HUES64 (cell line): ENCODE results near the gene CROT.

Experiments used
- H3K27ac ChIP-seq: 2 replicates; pipeline ENCODE4 v1.7.0; 2013; ENCODE audit warnings: low read depth, low read length, inconsistent platforms
- H3K27me3 ChIP-seq: 2 replicates; pipeline ENCODE4 v1.6.1; 2013; ENCODE audit warnings: mild to moderate bottlenecking, low read length; ENCODE audit not compliant: insufficient read depth
- H3K36me3 ChIP-seq: 2 replicates; pipeline ENCODE4 v1.6.1; 2013; ENCODE audit warnings: mild to moderate bottlenecking, low read length; ENCODE audit not compliant: insufficient read depth
- H3K4me1 ChIP-seq: 2 replicates; pipeline ENCODE4 v1.6.1; 2013; ENCODE audit warnings: mild to moderate bottlenecking, low read length, moderate library complexity; ENCODE audit not compliant: insufficient read depth
- H3K4me3 ChIP-seq: 2 replicates; pipeline ENCODE4 v1.5.1; 2013; ENCODE audit warnings: mild to moderate bottlenecking, low read length, moderate library complexity
- H3K9ac ChIP-seq: 2 replicates; pipeline ENCODE4 v1.6.1; 2013; ENCODE audit warnings: mild to moderate bottlenecking, low read depth, low read length
- H3K9me3 ChIP-seq: 2 replicates; pipeline ENCODE4 v1.6.1; 2013; ENCODE audit warnings: low read depth, low read length; ENCODE audit not compliant: insufficient read depth
- WGBS: fragments of 150-250, 120-280 bp; methylation state at CpG from one replicate; pipeline ENCODE4 v1.1.7; 2013; ENCODE audit warnings: missing lambda C conversion rate; 5-methylcytosine and 5-hydroxymethylcytosine counted together

Gene CROT

DNA sequence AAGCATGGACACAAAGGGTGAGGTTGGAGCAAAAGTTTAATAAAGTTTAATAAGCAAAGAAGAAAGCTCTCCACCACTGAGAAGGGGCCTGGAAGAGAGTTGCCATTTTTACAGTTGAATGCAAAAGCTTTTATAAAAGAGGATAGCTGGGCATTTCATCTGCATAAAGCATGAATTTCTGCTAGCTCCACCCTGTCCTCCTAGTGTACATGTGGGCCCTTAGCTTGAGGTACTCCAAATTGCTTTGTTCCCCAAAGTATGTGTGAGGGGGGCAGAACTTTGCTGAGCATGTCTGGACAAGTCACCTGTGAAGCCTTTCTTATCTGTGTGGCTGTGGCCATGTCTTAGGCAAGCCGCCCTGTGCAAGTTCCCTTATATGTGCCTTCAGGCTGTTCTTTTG, 22.6 kb upstream of the CROT start:
- Histone ChIP-seq H3K9me3 (peaks cover 48% of the 10 kb centered on the region), H3K27ac (no peak overlapping the region), H3K36me3 (peaks cover under 1% of the 10 kb centered on the region; the same call in 1 of the 2 replicates), H3K4me1 (no peaks in the 10 kb centered on the region), H3K9ac (no peak overlapping the region), H3K27me3 (no peaks in the 10 kb centered on the region), H3K4me3 (no peak overlapping the region)
- 96% methylated on average over 1 of the region's 1 CpG for WGBS

DNA sequence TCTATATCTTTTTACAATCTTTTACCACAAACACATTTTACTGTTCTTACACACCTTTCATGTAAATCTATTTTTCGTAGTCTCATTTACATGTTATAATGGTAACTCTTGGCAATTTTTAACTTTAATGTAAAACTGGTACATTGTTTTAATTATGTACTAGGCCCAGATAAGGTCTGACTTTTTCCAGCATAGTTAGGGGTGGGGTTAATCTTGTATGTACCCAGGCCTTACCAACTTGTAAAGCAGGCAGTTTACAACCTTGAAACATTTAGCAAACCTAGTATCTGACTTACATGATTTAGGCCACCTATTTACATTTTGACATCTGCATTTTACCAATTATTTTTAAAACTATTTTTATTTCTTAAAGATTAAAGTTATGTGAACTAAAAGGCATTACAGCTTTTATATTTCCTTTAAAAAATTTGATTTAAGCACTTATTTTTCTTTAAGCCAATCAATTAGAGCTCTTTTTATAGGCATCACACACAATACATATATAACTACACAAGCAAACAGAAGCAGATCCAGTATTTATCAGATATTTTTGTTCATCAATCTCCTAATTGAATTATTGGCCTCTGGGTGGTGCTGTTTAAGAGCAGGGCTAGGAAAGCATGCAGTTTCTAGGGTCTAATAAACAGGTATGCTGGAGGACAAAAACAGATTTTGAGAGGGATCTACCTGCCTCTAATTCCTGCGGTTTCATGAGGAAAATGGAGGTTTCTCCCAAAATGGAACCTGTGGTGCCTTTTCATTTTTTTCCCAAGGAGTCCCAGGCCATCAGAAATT, 19.7 kb upstream of the CROT start:
- no peaks in the 10 kb centered on the region for H3K4me1 ChIP-seq
- H3K27me3 ChIP-seq: no peaks in the 10 kb centered on the region
- no peak overlapping the region for H3K27ac ChIP-seq
- H3K9ac ChIP-seq: no peak overlapping the region
- no peak overlapping the region for H3K4me3 ChIP-seq
- H3K36me3 ChIP-seq: peaks cover 4% of the 10 kb centered on the region; the same call in 1 of the 2 replicates
- peaks cover 75% of the 10 kb centered on the region for H3K9me3 ChIP-seq
- WGBS: 89% methylated on average over 1 of the region's 2 CpGs

DNA sequence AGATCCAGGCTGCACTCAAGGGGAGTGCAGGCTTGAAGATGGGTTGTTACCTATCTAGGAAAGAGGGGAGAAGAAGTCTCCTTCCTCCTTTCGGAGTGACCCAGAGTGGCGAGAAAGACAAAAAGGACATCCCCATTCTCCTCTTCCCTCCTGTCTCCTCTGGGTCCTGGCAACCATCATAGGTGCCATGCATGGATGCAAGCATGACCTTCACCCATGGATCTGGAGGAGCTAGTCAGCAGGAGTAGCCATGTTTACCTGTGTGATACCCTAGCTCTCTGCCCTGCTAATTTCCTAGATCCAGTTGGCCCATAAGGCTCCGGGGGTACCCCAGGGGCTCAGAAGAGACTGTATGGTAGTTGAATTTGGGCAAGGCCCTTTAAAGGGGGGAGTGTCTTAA, 17.2 kb upstream of the CROT start:
- Histone ChIP-seq H3K9me3 (peaks cover 67% of the 10 kb centered on the region), H3K9ac (no peak overlapping the region), H3K27me3 (no peaks in the 10 kb centered on the region), H3K4me3 (no peak overlapping the region), H3K4me1 (no peaks in the 10 kb centered on the region), H3K36me3 (peaks cover 4% of the 10 kb centered on the region; the same call in 1 of the 2 replicates), H3K27ac (no peak overlapping the region)
- WGBS: 100% methylated on average over 2 of the region's 3 CpGs

DNA sequence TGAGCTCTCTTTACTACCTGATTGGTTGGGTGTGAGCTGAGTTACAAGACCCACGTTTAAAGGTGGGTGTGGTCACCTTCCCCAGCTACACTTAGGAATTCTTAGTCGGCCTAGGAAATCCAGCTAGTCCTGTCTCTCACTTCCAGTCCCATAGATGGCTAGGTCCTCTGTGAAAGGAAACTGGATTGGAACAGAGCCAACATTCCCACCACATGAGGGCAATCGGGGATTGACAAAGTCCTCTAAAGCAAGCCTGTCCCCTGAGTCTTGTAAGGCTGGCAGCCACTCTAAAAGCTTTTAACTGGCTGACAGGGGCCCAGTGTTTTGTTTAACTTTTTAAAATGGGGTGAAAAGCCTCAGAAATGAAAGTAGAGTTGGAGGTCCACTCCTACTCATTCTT, 15.1 kb upstream of the CROT start:
- Histone ChIP-seq H3K27me3 (no peaks in the 10 kb centered on the region), H3K27ac (no peak overlapping the region), H3K9me3 (peaks cover 67% of the 10 kb centered on the region), H3K9ac (no peak overlapping the region), H3K4me3 (no peak overlapping the region), H3K36me3 (peaks cover 4% of the 10 kb centered on the region; the same call in 1 of the 2 replicates), H3K4me1 (no peaks in the 10 kb centered on the region)
- 91% methylated on average over 3 of the region's 3 CpGs for WGBS

DNA sequence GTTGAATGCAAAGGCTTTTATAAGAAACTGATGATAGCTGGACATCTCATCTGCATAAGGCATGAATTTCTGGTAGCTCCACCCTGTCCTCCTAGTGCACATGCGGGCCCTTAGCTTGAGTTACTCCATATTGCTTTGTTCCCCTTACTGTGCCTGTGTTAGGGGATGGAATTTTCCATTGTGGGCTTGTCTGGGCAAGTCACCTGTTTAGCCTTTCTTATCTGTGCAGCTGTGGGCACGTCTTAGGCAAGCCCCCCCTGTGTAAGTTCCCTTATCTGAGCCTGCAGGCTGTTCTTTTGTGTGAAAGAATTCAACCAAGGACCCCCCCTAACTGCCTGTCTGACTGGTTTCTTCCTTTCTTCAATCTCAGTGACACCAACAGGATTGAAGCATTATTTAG, 14.5 kb upstream of the CROT start:
- Histone ChIP-seq H3K27ac (no peak overlapping the region), H3K9me3 (peaks cover 64% of the 10 kb centered on the region)
- 83% methylated on average over 2 of the region's 2 CpGs for WGBS

DNA sequence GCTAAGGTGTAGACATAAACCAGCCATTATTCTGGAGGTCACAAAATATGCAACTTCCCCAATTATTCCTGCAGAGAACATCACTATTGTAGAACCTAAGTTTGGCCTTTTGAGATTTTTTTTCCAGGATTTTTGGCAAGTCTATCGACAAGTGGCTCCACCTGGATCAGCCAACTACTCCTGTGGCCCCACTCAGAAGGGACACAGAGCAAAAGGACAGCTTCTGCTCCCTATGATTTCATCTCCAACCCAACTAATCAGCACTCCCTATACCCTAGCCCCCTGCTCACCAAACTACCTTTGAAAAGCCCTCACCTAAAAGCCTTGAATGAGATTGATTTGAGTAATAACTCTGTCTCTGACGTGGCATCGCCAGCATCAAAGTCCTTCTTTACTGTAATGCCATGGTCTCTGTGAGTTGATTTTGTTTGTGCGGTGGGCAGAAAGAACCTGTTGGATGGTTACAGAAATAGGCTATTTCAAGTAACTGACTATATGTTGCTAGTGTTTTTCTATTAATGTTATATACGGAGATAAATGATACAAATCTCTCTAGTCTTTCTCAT, 13.7 kb upstream of the CROT start:
- whole genome bisulfite sequencing: 98% methylated on average over 4 of the region's 5 CpGs
- no peaks in the 10 kb centered on the region for H3K4me1 ChIP-seq
- H3K36me3 ChIP-seq: peaks cover 4% of the 10 kb centered on the region; the same call in 1 of the 2 replicates
- H3K27ac ChIP-seq: no peak overlapping the region
- no peak overlapping the region for H3K4me3 ChIP-seq
- H3K27me3 ChIP-seq: no peaks in the 10 kb centered on the region
- H3K9ac ChIP-seq: no peak overlapping the region
- H3K9me3 ChIP-seq: peaks cover 56% of the 10 kb centered on the region

More for the DNA sequence above, 14.5 kb upstream of the CROT start:
- H3K4me1 ChIP-seq: no peaks in the 10 kb centered on the region
- H3K9ac ChIP-seq: no peak overlapping the region
- H3K27me3 ChIP-seq: no peaks in the 10 kb centered on the region
- H3K4me3 ChIP-seq: no peak overlapping the region
- H3K36me3 ChIP-seq: peaks cover 4% of the 10 kb centered on the region; the same call in 1 of the 2 replicates

DNA sequence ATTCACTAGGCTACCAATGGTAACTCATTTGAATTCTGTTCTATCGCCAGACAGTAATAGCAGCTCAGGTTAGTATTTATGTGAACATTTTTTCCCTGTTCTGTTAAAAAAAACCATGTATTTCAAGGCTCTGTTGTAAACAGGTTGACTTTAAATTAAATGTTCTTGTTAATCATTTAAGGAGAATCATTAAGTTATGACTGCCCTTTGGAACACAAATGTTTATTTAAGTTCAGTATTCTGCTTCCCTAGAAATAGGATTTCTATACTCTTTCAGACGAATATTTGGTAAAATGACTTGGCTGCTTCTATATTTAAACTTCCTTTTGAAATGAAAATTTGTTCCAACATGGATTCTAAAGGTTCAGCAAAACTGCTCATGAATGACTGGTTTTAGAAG, 13.1 kb upstream of the CROT start:
- 86% methylated on average over 2 of the region's 2 CpGs for WGBS
- Histone ChIP-seq H3K4me1 (no peaks in the 10 kb centered on the region), H3K9me3 (peaks cover 50% of the 10 kb centered on the region), H3K36me3 (peaks cover 4% of the 10 kb centered on the region; the same call in 1 of the 2 replicates), H3K27me3 (no peaks in the 10 kb centered on the region), H3K9ac (no peak overlapping the region), H3K27ac (no peak overlapping the region), H3K4me3 (no peak overlapping the region)

DNA sequence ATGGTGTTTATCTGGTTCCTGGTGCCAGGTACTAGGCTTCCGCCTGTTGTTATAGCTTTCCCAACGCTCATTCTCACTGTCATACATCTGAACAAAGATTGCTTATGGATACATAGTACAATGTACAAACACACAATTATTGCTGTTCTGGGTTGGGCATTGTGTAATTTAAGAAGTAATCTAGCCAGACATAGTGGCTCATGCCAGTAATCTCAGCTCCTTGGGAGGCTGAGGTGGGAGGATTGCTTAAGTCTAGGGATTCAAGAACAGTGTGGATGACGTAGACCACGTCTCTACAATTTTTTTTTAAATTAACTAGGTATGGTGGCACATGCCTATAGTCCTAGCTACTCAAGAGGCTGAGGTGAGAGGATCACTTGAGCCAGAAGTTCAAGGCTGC, 9.3 kb upstream of the CROT start:
- Histone ChIP-seq H3K9ac (no peak overlapping the region), H3K36me3 (peaks cover 2% of the 10 kb centered on the region; the same call in 1 of the 2 replicates), H3K9me3 (peaks cover 16% of the 10 kb centered on the region), H3K4me1 (no peaks in the 10 kb centered on the region), H3K27me3 (no peaks in the 10 kb centered on the region), H3K27ac (no peak overlapping the region), H3K4me3 (no peak overlapping the region)
- 96% methylated on average over 4 of the region's 4 CpGs for WGBS

DNA sequence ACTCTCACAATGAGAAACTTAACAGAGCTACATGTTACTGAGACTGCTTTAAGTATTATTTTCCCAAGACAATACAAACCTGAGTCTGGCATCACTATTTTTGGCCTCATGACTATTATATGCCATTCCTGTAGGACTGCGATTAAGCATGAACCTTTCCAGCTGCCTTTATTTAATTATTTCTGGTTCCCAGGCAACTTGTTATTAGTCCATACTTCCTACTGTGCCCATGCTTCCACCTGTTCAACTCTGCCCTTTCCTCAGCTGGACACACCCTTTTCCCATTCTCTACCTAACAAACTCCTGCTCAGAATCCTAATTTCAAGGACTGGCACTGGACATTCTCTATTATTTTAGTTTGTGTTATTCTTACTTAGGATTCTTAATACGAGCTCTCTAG, 8.1 kb upstream of the CROT start:
- H3K27ac ChIP-seq: no peak overlapping the region
- H3K27me3 ChIP-seq: no peaks in the 10 kb centered on the region
- peaks cover 2% of the 10 kb centered on the region; the same call in 1 of the 2 replicates for H3K36me3 ChIP-seq
- peaks cover 6% of the 10 kb centered on the region for H3K4me1 ChIP-seq
- H3K9ac ChIP-seq: no peak overlapping the region
- H3K9me3 ChIP-seq: peaks cover 16% of the 10 kb centered on the region
- over 99% methylated on average over 2 of the region's 2 CpGs for WGBS
- H3K4me3 ChIP-seq: no peak overlapping the region

DNA sequence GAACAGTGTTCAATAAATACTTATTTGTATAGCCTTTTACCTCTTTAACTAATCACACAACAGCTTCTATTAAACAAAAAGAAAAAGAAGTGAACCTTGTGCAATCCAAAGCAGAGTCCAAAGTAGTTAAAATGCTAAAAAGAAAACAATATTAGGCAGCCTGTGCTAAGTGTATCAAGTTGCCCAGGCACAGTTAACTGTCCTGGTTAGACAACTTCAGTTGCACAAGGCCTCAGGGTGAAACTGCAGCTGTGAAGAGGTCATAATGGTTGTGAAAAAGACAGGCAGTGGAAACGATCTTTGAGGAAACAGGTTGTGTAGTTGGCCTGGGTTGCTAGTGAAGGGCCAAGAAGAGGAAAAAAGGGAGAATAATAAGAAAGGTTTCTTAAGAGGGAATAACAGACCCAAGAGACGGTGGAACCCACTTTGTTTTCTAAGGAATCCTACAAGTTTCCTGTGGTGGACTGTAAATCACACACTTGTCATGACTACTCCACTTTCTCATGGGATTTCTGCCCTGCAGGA, 6.0 kb upstream of the CROT start:
- whole genome bisulfite sequencing: 97% methylated on average over 2 of the region's 2 CpGs
- Histone ChIP-seq H3K27me3 (no peaks in the 10 kb centered on the region), H3K9me3 (peaks cover 7% of the 10 kb centered on the region; the same call in 1 of the 2 replicates), H3K36me3 (peaks cover 2% of the 10 kb centered on the region; the same call in 1 of the 2 replicates), H3K27ac (no peak overlapping the region), H3K9ac (no peak overlapping the region), H3K4me3 (no peak overlapping the region), H3K4me1 (peaks cover 17% of the 10 kb centered on the region)

DNA sequence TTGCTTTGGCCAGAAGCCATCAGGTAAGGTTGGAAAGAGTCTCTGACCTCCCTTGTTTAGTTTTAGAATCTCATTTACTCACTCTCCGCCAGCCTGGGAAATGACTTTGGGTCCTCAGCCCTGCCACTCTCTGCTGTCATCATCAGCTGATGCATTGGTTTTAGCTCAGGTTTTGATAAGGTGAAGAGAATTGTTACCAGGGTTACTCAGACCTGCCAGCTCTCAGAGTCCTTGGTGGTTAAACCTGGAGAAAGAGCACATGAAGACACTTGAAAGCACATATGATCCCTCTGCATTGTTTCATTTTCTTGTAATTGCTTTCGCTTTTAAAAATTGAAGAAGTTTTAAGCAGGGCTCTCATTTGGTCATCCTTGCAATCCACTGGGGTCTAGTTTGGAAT, 4.0 kb upstream of the CROT start:
- 92% methylated on average over 2 of the region's 2 CpGs for WGBS

More for the DNA sequence above, 4.0 kb upstream of the CROT start:
- Histone ChIP-seq H3K4me1 (peaks cover 22% of the 10 kb centered on the region), H3K36me3 (peaks cover 2% of the 10 kb centered on the region; the same call in 1 of the 2 replicates), H3K9ac (no peak overlapping the region), H3K9me3 (no peaks in the 10 kb centered on the region), H3K4me3 (no peak overlapping the region), H3K27me3 (0 out of 2 replicates have a peak, but pooled peaks cover 4% of the 10 kb centered on the region), H3K27ac (no peak overlapping the region)
